OCI-LY7 (cell line): Measurements from ENCODE around the gene CFAP97D2. TPM values are rescaled to one million over a fixed set of nuclear protein-coding genes. Genes with fewer than 3 reads are reported as not detected.

ENCODE experiments used
- BruUV-seq: library from RNA; stranded (reverse); fragments of 400-500 nt; replicated peaks from 2 replicates; lab custom pipeline; 2021; lab: Mats Ljungman, UMichigan
- CTCF ChIA-PET: fragments of 300-600 bp; sonication (Branson Sonifier 250); formaldehyde crosslinking; loops from one replicate; lab custom pipeline; 2022; ENCODE audit warnings: antibody characterized with exemption; ENCODE audit not compliant: unreplicated experiment; lab: Charles Lee
- POLR2A ChIA-PET: fragments of 300-600 bp; sonication (Branson Sonifier 250); formaldehyde crosslinking; loops from one replicate; lab custom pipeline; 2022; ENCODE audit warnings: antibody characterized with exemption; lab: Charles Lee
- DNase-seq: peaks from one replicate; pipeline ENCODE4 v3.0.0-alpha.2; 2015; ENCODE audit warnings: low spot score
- H2AFZ ChIP-seq: fragments of 200-600 bp; sonication (generic), shearing (Covaris generic); 2 replicates; pipeline ENCODE4 v1.6.1; 2014; ENCODE audit warnings: mild to moderate bottlenecking, antibody characterized with exemption, low read length, moderate library complexity
- H3K27ac ChIP-seq: fragments of 200-600 bp; sonication (generic); 2 replicates; pipeline ENCODE4 v1.5.1; 2014; ENCODE audit warnings: mixed run types, low read depth, mild to moderate bottlenecking, moderate library complexity, low read length, inconsistent platforms; ENCODE audit not compliant: poor library complexity, severe bottlenecking
- H3K36me3 ChIP-seq: fragments of 200-600 bp; sonication (generic); 2 replicates; pipeline ENCODE4 v1.6.1; 2014; ENCODE audit warnings: mild to moderate bottlenecking, antibody characterized with exemption, low read length, moderate library complexity, mixed read lengths; ENCODE audit not compliant: insufficient read depth
- H3K4me1 ChIP-seq: fragments of 200-600 bp; sonication (generic); 2 replicates; pipeline ENCODE4 v1.5.1; 2014; ENCODE audit warnings: mild to moderate bottlenecking, low read length; ENCODE audit not compliant: insufficient read depth, poor library complexity, severe bottlenecking
- H3K4me2 ChIP-seq: fragments of 200-600 bp; sonication (generic); 2 replicates; pipeline ENCODE4 v1.6.1; 2014; ENCODE audit warnings: mild to moderate bottlenecking, low read length
- H3K4me3 ChIP-seq: fragments of 200-600 bp; sonication (generic); 2 replicates; pipeline ENCODE4 v1.5.1; 2014; ENCODE audit warnings: mild to moderate bottlenecking, low read depth, low read length; ENCODE audit not compliant: poor library complexity, severe bottlenecking
- H3K79me2 ChIP-seq: fragments of 200-600 bp; sonication (generic); 2 replicates; pipeline ENCODE4 v1.6.1; 2016; ENCODE audit warnings: low read depth, mild to moderate bottlenecking, low read length, moderate library complexity, mixed read lengths; ENCODE audit not compliant: insufficient read depth
- H3K9me2 ChIP-seq: fragments of 200-600 bp; sonication (generic); 2 replicates; pipeline ENCODE4 v1.6.1; 2016; ENCODE audit warnings: mild to moderate bottlenecking, low read length, mixed read lengths; ENCODE audit not compliant: insufficient read depth
- H3K9me3 ChIP-seq: fragments of 200-600 bp; sonication (generic); 2 replicates; pipeline ENCODE4 v1.6.1; 2014; ENCODE audit warnings: mild to moderate bottlenecking, mixed run types, low read length, mixed read lengths
- H4K20me1 ChIP-seq: fragments of 200-600 bp; sonication (generic); 2 replicates; pipeline ENCODE4 v1.6.1; 2014; ENCODE audit warnings: mild to moderate bottlenecking, antibody characterized with exemption, low read length, moderate library complexity, mixed read lengths; ENCODE audit not compliant: insufficient read depth
- CTCF ChIP-seq: fragments of 200-600 bp; sonication (generic); conservative IDR thresholded peaks from 2 replicates; pipeline ENCODE4 v1.5.1; 2014; ENCODE audit warnings: mild to moderate bottlenecking, antibody characterized with exemption, low read length, moderate library complexity, mixed read lengths
- EZH2phosphoT487 ChIP-seq: fragments of 200-600 bp; sonication (generic); IDR thresholded peaks from 2 replicates; pipeline ENCODE4 v1.6.1; 2018; ENCODE audit warnings: low read depth, borderline replicate concordance, mild to moderate bottlenecking, mixed run types, antibody characterized with exemption, low read length, moderate library complexity, mixed read lengths
- intact Hi-C: fragments of 100-400 bp; cut with micrococcal nuclease; formaldehyde crosslinking; loops from one replicate; pipeline ENCODE4 v1.10.0; 2022; ENCODE audit not compliant: unreplicated experiment
- total RNA-seq, 2 experiments: library from RNA; depleted of rRNA in 1 of 2; stranded (reverse); fragments of >200 nt in 1 of 2; shearing (Covaris generic) in 1 of 2; gene quantifications; 2 replicates each; pipeline ENCODE4 v1.2.3, GENCODE V29; 2014 to 2022

The CFAP97D2 gene
- total RNA-seq, 2 experiments from 2014 or later: not detected

DNA sequence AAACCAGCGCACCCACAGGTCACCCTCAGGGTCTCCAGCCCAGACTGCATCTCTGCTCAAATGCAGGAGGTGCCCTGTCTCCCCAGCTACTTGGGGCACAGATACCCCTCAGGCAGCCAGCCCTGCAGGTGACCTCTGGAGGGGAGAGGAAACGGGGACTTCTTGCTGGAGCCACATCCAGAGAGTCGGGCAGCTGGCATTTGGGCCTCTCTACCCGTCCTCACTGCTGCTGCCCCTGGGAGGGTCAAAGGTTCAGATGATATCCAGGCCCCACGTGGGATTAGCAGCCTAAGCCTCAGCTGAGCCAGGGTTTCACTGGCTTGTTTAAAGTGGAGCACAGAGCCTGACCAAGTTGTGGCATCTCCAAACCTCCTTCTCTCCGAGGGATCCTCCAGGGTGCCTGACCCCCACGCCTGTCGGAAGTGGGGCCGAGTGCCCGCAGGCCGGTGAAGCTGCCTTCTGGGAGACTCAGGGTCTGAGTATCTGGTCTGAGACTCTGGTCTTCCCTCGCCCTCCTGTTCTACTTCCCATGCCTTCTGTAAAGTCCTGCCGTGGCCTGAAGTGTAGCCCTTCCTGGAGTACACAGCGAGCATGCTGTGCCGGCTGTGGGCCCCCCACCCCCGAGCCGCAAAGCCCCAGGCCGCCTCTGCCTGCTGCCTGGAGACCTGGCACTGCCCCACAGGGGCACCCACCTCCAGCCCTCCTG lies 48.8 kb upstream of the CFAP97D2 start:
- ChIA-PET CTCF (no interaction called here), POLR2A (no interaction called here)
- Histone ChIP-seq H3K9me2 (no peaks in the 10 kb centered on the region), H3K4me2 (peak overlapping the region; percentile 73), H4K20me1 (peaks cover 8% of the 10 kb centered on the region; the same call in 1 of the 2 replicates), H3K27ac (no peak overlapping the region), H3K9me3 (no peaks in the 10 kb centered on the region), H3K4me1 (peaks cover 40% of the 10 kb centered on the region), H3K79me2 (no peaks in the 10 kb centered on the region), H3K4me3 (peak overlapping the region; percentile 63), H2AFZ (peak overlapping the region; percentile 44; the same call in 1 of the 2 replicates), H3K36me3 (no peaks in the 10 kb centered on the region)
- TF ChIP-seq EZH2phosphoT487 (no peak), CTCF (no peak)
- DNase-seq: no peak
- intact Hi-C loops: no loop called here
- BruUV-seq: no TSS peak

- POLR2A ChIA-PET: no interaction called here
- Histone ChIP-seq H3K27ac (no peak overlapping the region), H3K9me3 (no peaks in the 10 kb centered on the region), H2AFZ (peak overlapping the region; percentile 44; the same call in 1 of the 2 replicates), H4K20me1 (peaks cover 8% of the 10 kb centered on the region; the same call in 1 of the 2 replicates), H3K36me3 (no peaks in the 10 kb centered on the region), H3K4me2 (peak overlapping the region; percentile 73), H3K4me1 (peaks cover 40% of the 10 kb centered on the region), H3K9me2 (no peaks in the 10 kb centered on the region), H3K4me3 (peak overlapping the region; percentile 63), H3K79me2 (no peaks in the 10 kb centered on the region)
- no peak for DNase-seq
- no peak for TF ChIP-seq EZH2phosphoT487
- no peak for TF ChIP-seq CTCF
- BruUV-seq: no TSS peak
- intact Hi-C loops: no loop called here
- CTCF ChIA-PET: no interaction called here
Measured at GRCh38 chr13:114130837-114131582, 48.0 kb upstream of the CFAP97D2 start.
